ENCODE results near the gene HAL.

The HAL gene

GRCh38 chr12:95993907-95994306, 2.2 kb downstream of the HAL start:
- Mint-ChIP-seq H3K27me3 (no peaks in the 10 kb centered on the region), H3K9me3 (no peaks in the 10 kb centered on the region), H3K36me3 (peaks cover 16% of the 10 kb centered on the region), H3K4me3 (no peak overlapping the region), H3K4me1 (peaks cover 9% of the 10 kb centered on the region), H3K27ac (no peak overlapping the region)
- ATAC-seq, result no peak

GRCh38 chr12:95990136-95990535, 6.0 kb downstream of the HAL start:
- H3K4me1 Mint-ChIP-seq, result peaks cover 6% of the 10 kb centered on the region
- H3K27ac Mint-ChIP-seq, result no peak overlapping the region
- peaks cover 17% of the 10 kb centered on the region for H3K36me3 Mint-ChIP-seq
- H3K9me3 Mint-ChIP-seq, result no peaks in the 10 kb centered on the region
- no peak overlapping the region for H3K4me3 Mint-ChIP-seq
- ATAC-seq, result no peak
- no peaks in the 10 kb centered on the region for H3K27me3 Mint-ChIP-seq

GRCh38 chr12:95989504-95990123, 6.5 kb downstream of the HAL start:
- H3K9me3 Mint-ChIP-seq, result no peaks in the 10 kb centered on the region
- no peak for ATAC-seq
- H3K36me3 Mint-ChIP-seq, result peaks cover 17% of the 10 kb centered on the region
- no peak overlapping the region for H3K4me3 Mint-ChIP-seq
- no peak overlapping the region for H3K27ac Mint-ChIP-seq
- H3K27me3 Mint-ChIP-seq, result no peaks in the 10 kb centered on the region
- H3K4me1 Mint-ChIP-seq, result peaks cover 6% of the 10 kb centered on the region

- Mint-ChIP-seq H3K4me1 (peaks cover 6% of the 10 kb centered on the region), H3K27ac (no peak overlapping the region), H3K4me3 (no peak overlapping the region), H3K36me3 (peaks cover 17% of the 10 kb centered on the region), H3K27me3 (no peaks in the 10 kb centered on the region), H3K9me3 (no peaks in the 10 kb centered on the region)
- no peak for ATAC-seq
Observed at GRCh38 chr12:95988506-95989275, 7.5 kb downstream of the HAL start.

- no peaks in the 10 kb centered on the region for H3K9me3 Mint-ChIP-seq
- peaks cover 6% of the 10 kb centered on the region for H3K4me1 Mint-ChIP-seq
- H3K36me3 Mint-ChIP-seq, result peaks cover 9% of the 10 kb centered on the region
- no peak overlapping the region for H3K27ac Mint-ChIP-seq
- no peaks in the 10 kb centered on the region for H3K27me3 Mint-ChIP-seq
- no peak for ATAC-seq
- H3K4me3 Mint-ChIP-seq, result no peak overlapping the region
Observed at GRCh38 chr12:95986635-95987570, 9.2 kb downstream of the HAL start.

GRCh38 chr12:95984682-95985081, 11.5 kb downstream of the HAL start:
- peaks cover 9% of the 10 kb centered on the region for H3K36me3 Mint-ChIP-seq
- no peak overlapping the region for H3K4me3 Mint-ChIP-seq
- no peaks in the 10 kb centered on the region for H3K27me3 Mint-ChIP-seq
- H3K27ac Mint-ChIP-seq, result no peak overlapping the region
- ATAC-seq, result no peak
- peaks cover 6% of the 10 kb centered on the region for H3K4me1 Mint-ChIP-seq
- no peaks in the 10 kb centered on the region for H3K9me3 Mint-ChIP-seq

GRCh38 chr12:95982602-95983001, 13.5 kb downstream of the HAL start:
- Mint-ChIP-seq H3K4me1 (no peaks in the 10 kb centered on the region), H3K36me3 (no peaks in the 10 kb centered on the region), H3K4me3 (no peak overlapping the region), H3K27ac (no peak overlapping the region), H3K27me3 (no peaks in the 10 kb centered on the region), H3K9me3 (no peaks in the 10 kb centered on the region)
- ATAC-seq, result no peak

- no peak overlapping the region for H3K4me3 Mint-ChIP-seq
- H3K27me3 Mint-ChIP-seq, result no peaks in the 10 kb centered on the region
- no peaks in the 10 kb centered on the region for H3K9me3 Mint-ChIP-seq
- H3K4me1 Mint-ChIP-seq, result no peaks in the 10 kb centered on the region
- ATAC-seq, result no peak
- no peaks in the 10 kb centered on the region for H3K36me3 Mint-ChIP-seq
- no peak overlapping the region for H3K27ac Mint-ChIP-seq
Observed at GRCh38 chr12:95980437-95980836, 15.7 kb downstream of the HAL start.

GRCh38 chr12:95978774-95979173, 17.4 kb downstream of the HAL start:
- Mint-ChIP-seq H3K27me3 (no peaks in the 10 kb centered on the region), H3K4me3 (no peak overlapping the region), H3K4me1 (no peaks in the 10 kb centered on the region), H3K27ac (no peak overlapping the region), H3K9me3 (no peaks in the 10 kb centered on the region), H3K36me3 (no peaks in the 10 kb centered on the region)
- no peak for ATAC-seq

- no peak for ATAC-seq
- no peaks in the 10 kb centered on the region for H3K9me3 Mint-ChIP-seq
- no peak overlapping the region for H3K4me3 Mint-ChIP-seq
- H3K27ac Mint-ChIP-seq, result no peak overlapping the region
- H3K36me3 Mint-ChIP-seq, result no peaks in the 10 kb centered on the region
- H3K4me1 Mint-ChIP-seq, result no peaks in the 10 kb centered on the region
- no peaks in the 10 kb centered on the region for H3K27me3 Mint-ChIP-seq
Observed at GRCh38 chr12:95978351-95978750, 17.8 kb downstream of the HAL start.

- Mint-ChIP-seq H3K27me3 (no peaks in the 10 kb centered on the region), H3K36me3 (no peaks in the 10 kb centered on the region), H3K4me1 (no peaks in the 10 kb centered on the region), H3K4me3 (no peak overlapping the region), H3K9me3 (no peaks in the 10 kb centered on the region), H3K27ac (no peak overlapping the region)
- ATAC-seq, result no peak
Observed at GRCh38 chr12:95977764-95978305, 18.3 kb downstream of the HAL start.

- Mint-ChIP-seq H3K27me3 (no peaks in the 10 kb centered on the region), H3K4me1 (no peaks in the 10 kb centered on the region), H3K36me3 (no peaks in the 10 kb centered on the region), H3K4me3 (no peak overlapping the region), H3K9me3 (no peaks in the 10 kb centered on the region), H3K27ac (no peak overlapping the region)
- no peak for ATAC-seq
Observed at GRCh38 chr12:95976416-95976832, 19.7 kb downstream of the HAL start.

- no peaks in the 10 kb centered on the region for H3K4me1 Mint-ChIP-seq
- H3K4me3 Mint-ChIP-seq, result no peak overlapping the region
- no peaks in the 10 kb centered on the region for H3K9me3 Mint-ChIP-seq
- ATAC-seq, result no peak
- no peaks in the 10 kb centered on the region for H3K27me3 Mint-ChIP-seq
- H3K36me3 Mint-ChIP-seq, result no peaks in the 10 kb centered on the region
- no peak overlapping the region for H3K27ac Mint-ChIP-seq
Observed at GRCh38 chr12:95975491-95975890, 20.7 kb downstream of the HAL start.

- H3K36me3 Mint-ChIP-seq, result no peaks in the 10 kb centered on the region
- H3K4me3 Mint-ChIP-seq, result no peak overlapping the region
- no peak overlapping the region for H3K27ac Mint-ChIP-seq
- no peaks in the 10 kb centered on the region for H3K9me3 Mint-ChIP-seq
- no peaks in the 10 kb centered on the region for H3K27me3 Mint-ChIP-seq
- ATAC-seq, result no peak
- H3K4me1 Mint-ChIP-seq, result no peaks in the 10 kb centered on the region
Observed at GRCh38 chr12:95974358-95974757, 21.8 kb downstream of the HAL start.

GRCh38 chr12:95972832-95973456, 23.2 kb downstream of the HAL start:
- no peaks in the 10 kb centered on the region for H3K4me1 Mint-ChIP-seq
- H3K4me3 Mint-ChIP-seq, result no peak overlapping the region
- H3K27ac Mint-ChIP-seq, result no peak overlapping the region
- H3K36me3 Mint-ChIP-seq, result no peaks in the 10 kb centered on the region
- no peaks in the 10 kb centered on the region for H3K27me3 Mint-ChIP-seq
- no peaks in the 10 kb centered on the region for H3K9me3 Mint-ChIP-seq
- no peak for ATAC-seq

All from stimulated activated memory B cell treated with anti-CD40 and anti-IgM and Interleukin-4, amounts not matched to agents 10 μg/mL and 1 μg/mL and 100 μg/mL, for 72 hours (primary cell).